Peyer's patch (tissue), 4 donors: ENCODE results near the gene STRIP1.
"Not testable (repeated sequence)": the region's sequence is repeated elsewhere in the genome, so short reads cannot be mapped to it uniquely, and the experiment has no call there.

Experiments used
- POLR2A ChIP-seq, 2 donors: fragments of 450-650 bp; IDR thresholded peaks; one replicate each; pipeline ENCODE4 v1.5.1; 2017; ENCODE audit warnings: antibody characterized with exemption in 2 of 2, mild to moderate bottlenecking in 2 of 2, moderate library complexity in 2 of 2
- TF ChIP-seq, protein P1 (sequence below), 6 experiments: fragments of 450-650 bp in 4 of 6; fragments of 200-600 bp in 2 of 6; sonication (generic) in 1 of 6; IDR thresholded peaks; one replicate each; pipeline ENCODE4 v1.5.1; 2017 to 2019; ENCODE audit warnings: antibody characterized with exemption in 6 of 6, mild to moderate bottlenecking in 3 of 6, moderate library complexity in 1 of 6

DNA sequence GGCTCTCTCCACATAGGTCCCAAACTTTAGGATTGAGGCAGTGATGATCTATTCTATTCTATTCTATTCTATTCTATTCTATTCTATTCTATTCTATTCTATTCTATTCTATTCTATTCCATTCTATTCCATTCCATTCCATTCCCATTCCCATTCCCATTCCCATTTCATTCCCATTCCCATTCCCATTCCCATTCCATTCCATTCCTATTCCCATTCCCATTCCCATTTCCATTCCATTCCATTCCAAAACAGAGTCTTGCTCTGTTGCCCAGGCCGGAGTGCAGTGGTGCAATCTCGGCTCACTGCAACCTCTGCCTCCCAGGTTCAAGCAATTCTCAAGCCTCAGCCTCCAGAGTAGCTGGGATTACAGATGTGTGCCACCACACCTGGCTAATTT lies 45.6 kb downstream of the STRIP1 start:
- TF ChIP-seq, protein P1, sequence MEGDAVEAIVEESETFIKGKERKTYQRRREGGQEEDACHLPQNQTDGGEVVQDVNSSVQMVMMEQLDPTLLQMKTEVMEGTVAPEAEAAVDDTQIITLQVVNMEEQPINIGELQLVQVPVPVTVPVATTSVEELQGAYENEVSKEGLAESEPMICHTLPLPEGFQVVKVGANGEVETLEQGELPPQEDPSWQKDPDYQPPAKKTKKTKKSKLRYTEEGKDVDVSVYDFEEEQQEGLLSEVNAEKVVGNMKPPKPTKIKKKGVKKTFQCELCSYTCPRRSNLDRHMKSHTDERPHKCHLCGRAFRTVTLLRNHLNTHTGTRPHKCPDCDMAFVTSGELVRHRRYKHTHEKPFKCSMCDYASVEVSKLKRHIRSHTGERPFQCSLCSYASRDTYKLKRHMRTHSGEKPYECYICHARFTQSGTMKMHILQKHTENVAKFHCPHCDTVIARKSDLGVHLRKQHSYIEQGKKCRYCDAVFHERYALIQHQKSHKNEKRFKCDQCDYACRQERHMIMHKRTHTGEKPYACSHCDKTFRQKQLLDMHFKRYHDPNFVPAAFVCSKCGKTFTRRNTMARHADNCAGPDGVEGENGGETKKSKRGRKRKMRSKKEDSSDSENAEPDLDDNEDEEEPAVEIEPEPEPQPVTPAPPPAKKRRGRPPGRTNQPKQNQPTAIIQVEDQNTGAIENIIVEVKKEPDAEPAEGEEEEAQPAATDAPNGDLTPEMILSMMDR (IDR thresholded peaks at IDR 0.05): not testable (repeated sequence)
- TF ChIP-seq POLR2A (IDR thresholded peaks at IDR 0.05): not testable (repeated sequence)
